Mesothelial cell of epicardium (in vitro differentiated cells): Measurements from ENCODE around the gene NCKAP5. TPM values are rescaled to one million over a fixed set of nuclear protein-coding genes. Genes with fewer than 3 reads are reported as not detected.

Source experiments
- DNase-seq, 2 experiments: peaks; one replicate each; pipeline ENCODE4 v3.0.0; 2021; ENCODE audit warnings: low spot score in 2 of 2; ENCODE audit not compliant: unreplicated experiment in 2 of 2
- H3K27ac Mint-ChIP-seq: 2 replicates; pipeline ENCODE4 v1.8.0; 2021; ENCODE audit warnings: mixed read lengths
- H3K27me3 Mint-ChIP-seq: 2 replicates; pipeline ENCODE4 v1.8.0; 2021; ENCODE audit warnings: low read depth, mixed read lengths
- H3K36me3 Mint-ChIP-seq: 2 replicates; pipeline ENCODE4 v1.8.0; 2021; ENCODE audit warnings: mixed read lengths
- H3K4me1 Mint-ChIP-seq: 2 replicates; pipeline ENCODE4 v1.8.0; 2021; ENCODE audit warnings: mixed read lengths
- H3K4me3 Mint-ChIP-seq: 2 replicates; pipeline ENCODE4 v1.8.0; 2021; ENCODE audit warnings: mild to moderate bottlenecking, moderate library complexity, mixed read lengths
- H3K9me3 Mint-ChIP-seq: 2 replicates; pipeline ENCODE4 v1.8.0; 2021; ENCODE audit warnings: mixed read lengths
- CTCF ChIP-seq: fragments of 200-600 bp; sonication (generic); IDR thresholded peaks from one replicate; pipeline ENCODE4 v1.5.0; 2021; ENCODE audit warnings: antibody characterized with exemption; ENCODE audit not compliant: unreplicated experiment
- total RNA-seq: library from RNA; stranded (reverse); gene quantifications from 3 replicates; pipeline ENCODE4 v1.2.1, GENCODE V29; 2021

The NCKAP5 gene
- total RNA-seq, 1 donor from 2014 or later = 2.1 TPM

DNA sequence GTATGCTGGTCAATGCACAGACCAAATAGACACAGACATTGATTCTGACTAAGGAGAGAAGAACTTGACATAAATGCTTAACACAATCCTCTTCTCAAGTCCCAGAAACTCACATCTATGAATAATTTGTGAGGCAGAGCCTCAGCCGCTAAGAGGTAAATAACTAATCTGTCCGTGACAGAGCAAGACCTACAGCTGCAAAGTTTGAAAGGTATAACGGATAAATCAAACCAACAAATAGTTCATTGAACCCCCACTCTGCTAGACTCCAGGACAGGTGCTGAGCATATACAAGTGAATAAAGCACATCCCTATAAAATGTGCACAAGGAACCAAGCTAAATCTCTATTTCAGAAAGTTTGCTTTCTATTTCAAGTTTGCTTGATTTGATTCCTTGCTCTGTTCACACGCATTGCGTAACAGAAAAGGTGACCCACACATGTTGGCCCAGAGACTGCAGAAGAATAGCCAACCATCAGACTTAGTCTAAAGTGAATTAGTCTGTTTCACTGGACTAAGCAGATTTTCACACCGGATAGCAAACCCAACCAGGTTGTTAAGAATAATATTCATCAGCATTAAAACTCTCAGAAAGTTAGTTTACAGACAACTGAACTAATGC, 51.7 kb downstream of the NCKAP5 start:
- Mint-ChIP-seq H3K27me3 (peaks cover 9% of the 10 kb centered on the region), H3K4me1 (no peaks in the 10 kb centered on the region), H3K27ac (no peak overlapping the region), H3K9me3 (no peaks in the 10 kb centered on the region), H3K36me3 (no peaks in the 10 kb centered on the region), H3K4me3 (no peak overlapping the region)
- no peak for TF ChIP-seq CTCF
- DNase-seq = no peak

GRCh38 chr2:133515271-133515670, 53.0 kb downstream of the NCKAP5 start:
- Mint-ChIP-seq H3K4me3 (no peak overlapping the region), H3K27ac (no peak overlapping the region), H3K4me1 (no peaks in the 10 kb centered on the region), H3K9me3 (no peaks in the 10 kb centered on the region), H3K27me3 (peaks cover 11% of the 10 kb centered on the region), H3K36me3 (no peaks in the 10 kb centered on the region)
- no peak for TF ChIP-seq CTCF
- DNase-seq = no peak

GRCh38 chr2:133513893-133514292, 54.4 kb downstream of the NCKAP5 start:
- no peak for TF ChIP-seq CTCF
- Mint-ChIP-seq H3K36me3 (no peaks in the 10 kb centered on the region), H3K27me3 (peaks cover 8% of the 10 kb centered on the region), H3K4me3 (no peak overlapping the region), H3K27ac (no peak overlapping the region), H3K9me3 (no peaks in the 10 kb centered on the region), H3K4me1 (no peaks in the 10 kb centered on the region)
- no peak for DNase-seq

DNA sequence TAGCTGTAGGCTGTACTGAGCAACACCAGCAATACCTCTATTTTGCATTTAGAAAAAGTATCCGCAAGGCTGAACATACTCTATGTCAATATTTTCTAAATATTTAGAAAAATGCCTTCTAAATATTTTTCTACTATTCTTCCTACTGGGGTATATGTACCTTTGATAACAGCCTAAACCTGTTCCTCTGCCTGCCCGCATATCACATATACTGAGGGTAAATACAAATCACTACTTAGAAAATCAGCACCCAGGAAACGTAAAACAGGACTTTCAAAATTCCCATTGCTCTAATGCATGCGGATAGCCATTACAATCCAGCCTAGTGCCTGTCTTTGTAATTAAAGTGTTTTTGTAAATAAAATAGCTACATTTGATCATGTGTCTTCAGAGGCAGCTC, 56.1 kb downstream of the NCKAP5 start:
- H3K27me3 Mint-ChIP-seq = peaks cover 11% of the 10 kb centered on the region

GRCh38 chr2:133511679-133512078, 56.6 kb downstream of the NCKAP5 start:
- TF ChIP-seq CTCF = no peak
- Mint-ChIP-seq H3K27me3 (peaks cover 11% of the 10 kb centered on the region), H3K9me3 (no peaks in the 10 kb centered on the region), H3K4me1 (no peaks in the 10 kb centered on the region), H3K4me3 (no peak overlapping the region), H3K27ac (no peak overlapping the region), H3K36me3 (no peaks in the 10 kb centered on the region)
- DNase-seq = no peak

More for the DNA sequence above, 56.1 kb downstream of the NCKAP5 start:
- no peak overlapping the region for H3K4me3 Mint-ChIP-seq
- no peaks in the 10 kb centered on the region for H3K4me1 Mint-ChIP-seq
- no peak for TF ChIP-seq CTCF
- H3K36me3 Mint-ChIP-seq = no peaks in the 10 kb centered on the region
- no peak for DNase-seq
- no peak overlapping the region for H3K27ac Mint-ChIP-seq
- no peaks in the 10 kb centered on the region for H3K9me3 Mint-ChIP-seq

DNA sequence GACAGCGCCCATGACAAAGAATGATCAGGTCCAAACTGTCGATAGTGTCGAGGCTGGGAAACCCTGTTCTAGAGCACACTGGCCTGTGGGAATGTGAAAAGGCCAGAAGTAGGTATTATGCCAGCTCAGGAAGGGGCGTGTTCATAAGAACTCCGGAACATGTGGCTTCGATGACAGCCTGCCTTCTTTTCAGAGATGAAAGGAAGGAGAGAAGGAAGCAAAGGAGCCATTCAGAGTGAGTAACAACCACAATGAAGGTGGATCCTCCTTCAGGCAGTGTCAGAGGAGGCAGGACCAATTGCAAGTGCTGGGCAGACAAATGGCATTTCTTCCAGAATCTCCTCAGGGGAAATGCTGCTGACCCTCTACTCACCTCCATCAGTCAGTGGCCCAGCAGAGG, 58.5 kb downstream of the NCKAP5 start:
- no peak for DNase-seq
- H3K4me3 Mint-ChIP-seq = no peak overlapping the region
- H3K27ac Mint-ChIP-seq = no peak overlapping the region
- H3K4me1 Mint-ChIP-seq = peaks cover 4% of the 10 kb centered on the region
- peaks cover 10% of the 10 kb centered on the region for H3K27me3 Mint-ChIP-seq
- no peaks in the 10 kb centered on the region for H3K9me3 Mint-ChIP-seq
- no peak for TF ChIP-seq CTCF
- no peaks in the 10 kb centered on the region for H3K36me3 Mint-ChIP-seq
